Fibroblast of the aortic adventitia (primary cell): ENCODE data around the gene FSTL3. TPM values are rescaled to one million over a fixed set of nuclear protein-coding genes. Genes with fewer than 3 reads are reported as not detected.
"Not testable (repeated sequence)": the region's sequence is repeated elsewhere in the genome, so short reads cannot be mapped to it uniquely, and the experiment has no call there.

Experiments
- DNase-seq: peaks from one replicate; pipeline ENCODE4 v3.0.0-alpha.2; 2010; ENCODE audit warnings: low read depth
- H3K4me3 ChIP-seq: 2 replicates; pipeline ENCODE4 v1.5.1; 2011; ENCODE audit warnings: low read depth, mild to moderate bottlenecking, control low read depth, low read length, moderate library complexity
- total RNA-seq: library from RNA; depleted of rRNA; stranded (reverse); fragments of >200 nt; gene quantifications from 2 replicates; pipeline ENCODE4 v1.2.3, GENCODE V29; 2012; ENCODE audit warnings: low replicate concordance
- TF ChIP-seq, protein P1 (sequence below): IDR thresholded peaks from 2 replicates; pipeline ENCODE4 v1.5.1; 2011; ENCODE audit warnings: mild to moderate bottlenecking, low read length, control low read depth, inconsistent platforms; ENCODE audit not compliant: insufficient read depth

The FSTL3 gene
- total RNA-seq, 1 donor: 14.8 TPM

DNA sequence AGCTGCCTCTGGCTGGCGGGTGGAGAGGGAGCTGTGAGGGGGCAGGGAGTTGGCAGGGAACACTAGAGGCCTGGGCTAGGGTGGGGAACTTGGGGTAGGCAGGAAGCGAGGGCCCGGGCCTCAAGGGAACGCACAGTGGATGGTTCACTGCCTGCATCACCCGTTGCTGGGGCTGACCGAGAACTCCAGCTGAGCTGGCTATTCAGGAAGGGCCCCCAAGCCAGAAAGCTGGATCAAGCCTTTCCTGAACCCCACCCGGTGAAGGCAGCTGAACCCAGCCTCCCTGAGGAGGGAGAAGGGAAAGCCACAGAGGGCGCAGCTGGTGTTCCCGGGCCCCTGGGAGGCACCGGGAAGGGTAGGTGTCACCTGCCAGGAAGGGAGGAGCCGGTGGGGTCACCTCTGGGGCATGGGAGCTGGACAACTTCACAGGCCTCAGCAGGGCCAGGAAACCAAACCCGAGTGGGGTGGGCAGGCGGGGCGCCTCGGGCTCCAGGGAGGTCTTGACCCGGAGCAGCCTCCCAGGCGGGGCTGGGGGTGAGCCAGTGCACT is 46.4 kb downstream of the FSTL3 start:
- TF ChIP-seq, protein P1, sequence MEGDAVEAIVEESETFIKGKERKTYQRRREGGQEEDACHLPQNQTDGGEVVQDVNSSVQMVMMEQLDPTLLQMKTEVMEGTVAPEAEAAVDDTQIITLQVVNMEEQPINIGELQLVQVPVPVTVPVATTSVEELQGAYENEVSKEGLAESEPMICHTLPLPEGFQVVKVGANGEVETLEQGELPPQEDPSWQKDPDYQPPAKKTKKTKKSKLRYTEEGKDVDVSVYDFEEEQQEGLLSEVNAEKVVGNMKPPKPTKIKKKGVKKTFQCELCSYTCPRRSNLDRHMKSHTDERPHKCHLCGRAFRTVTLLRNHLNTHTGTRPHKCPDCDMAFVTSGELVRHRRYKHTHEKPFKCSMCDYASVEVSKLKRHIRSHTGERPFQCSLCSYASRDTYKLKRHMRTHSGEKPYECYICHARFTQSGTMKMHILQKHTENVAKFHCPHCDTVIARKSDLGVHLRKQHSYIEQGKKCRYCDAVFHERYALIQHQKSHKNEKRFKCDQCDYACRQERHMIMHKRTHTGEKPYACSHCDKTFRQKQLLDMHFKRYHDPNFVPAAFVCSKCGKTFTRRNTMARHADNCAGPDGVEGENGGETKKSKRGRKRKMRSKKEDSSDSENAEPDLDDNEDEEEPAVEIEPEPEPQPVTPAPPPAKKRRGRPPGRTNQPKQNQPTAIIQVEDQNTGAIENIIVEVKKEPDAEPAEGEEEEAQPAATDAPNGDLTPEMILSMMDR: no peak
- DNase-seq: peak; percentile 55
- H3K4me3 ChIP-seq: no peak overlapping the region

DNA sequence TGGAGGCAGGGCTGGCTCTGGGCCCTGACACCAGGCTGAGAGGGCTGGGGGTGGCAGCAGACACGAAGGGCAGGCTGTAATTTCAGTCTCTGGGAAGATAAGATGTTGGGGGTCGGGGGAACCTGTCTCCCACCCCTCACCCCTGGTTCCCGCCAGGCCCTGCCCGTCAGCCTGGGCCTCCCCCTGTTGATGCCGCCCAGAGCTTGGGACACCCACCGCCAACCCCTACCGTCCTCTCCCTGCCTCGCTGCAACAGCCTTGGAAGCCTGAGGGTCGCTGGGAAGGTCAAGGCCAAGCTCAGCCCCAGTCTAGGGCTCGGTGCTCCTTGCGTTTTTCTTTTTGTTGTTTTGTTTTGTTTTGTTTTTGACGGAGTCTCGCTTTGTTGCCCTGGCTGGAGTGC is 47.1 kb downstream of the FSTL3 start:
- DNase-seq: no peak
- no peak overlapping the region for H3K4me3 ChIP-seq
- TF ChIP-seq, protein P1: no peak

DNA sequence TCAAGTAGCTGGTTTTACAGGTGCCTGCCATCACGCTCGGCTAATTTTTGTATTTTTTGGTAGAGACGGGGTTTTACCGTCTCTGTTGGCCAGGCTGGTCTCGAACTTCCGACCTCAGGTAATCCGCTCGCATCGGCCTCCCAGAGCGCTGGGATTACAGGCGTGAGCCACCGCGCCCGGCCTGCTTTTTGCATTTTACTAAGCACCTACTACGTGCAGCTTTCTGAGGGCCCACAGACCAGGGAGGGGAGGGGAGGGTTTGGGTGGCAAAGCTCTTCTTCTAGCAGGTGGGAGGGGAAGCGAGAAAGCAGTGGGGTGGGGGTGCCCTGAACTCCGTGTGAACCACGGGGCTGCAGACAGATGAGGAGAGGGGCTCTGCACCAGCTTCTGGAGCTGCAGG is 47.5 kb downstream of the FSTL3 start:
- TF ChIP-seq, protein P1: no peak
- no peak overlapping the region for H3K4me3 ChIP-seq
- no peak for DNase-seq

DNA sequence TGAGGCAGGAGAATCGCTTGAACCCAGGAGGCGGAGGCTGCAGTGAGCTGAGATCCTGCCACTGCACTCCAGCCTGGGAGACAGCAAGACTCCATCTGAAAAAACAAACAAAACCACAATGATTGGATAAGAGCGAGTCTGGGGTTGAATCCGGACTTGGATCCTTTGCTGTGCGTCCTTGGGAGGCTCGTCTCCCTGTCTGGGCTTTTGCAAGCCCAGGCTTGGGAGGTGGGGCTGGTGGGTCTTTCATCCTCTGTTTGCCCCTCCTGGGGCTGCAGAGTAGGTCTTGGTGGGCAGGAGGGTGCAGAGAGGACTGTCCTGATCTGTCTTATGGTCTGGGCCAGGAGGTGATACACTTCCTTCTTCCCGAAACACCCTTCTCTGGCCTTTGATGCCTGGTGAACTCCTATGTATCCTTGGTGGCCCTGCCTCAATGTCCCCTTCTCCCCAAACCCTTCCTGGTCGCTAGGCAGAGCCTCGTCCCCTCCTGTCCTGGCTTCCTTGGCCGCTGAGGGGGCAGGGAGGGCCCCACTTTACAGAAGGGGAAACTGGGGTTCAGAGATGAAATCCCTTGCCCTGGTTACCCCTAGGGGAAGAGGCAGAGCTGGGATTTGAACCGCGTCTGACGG is 49.4 kb downstream of the FSTL3 start:
- DNase-seq: no peak
- TF ChIP-seq, protein P1: no peak
- H3K4me3 ChIP-seq: no peak overlapping the region

DNA sequence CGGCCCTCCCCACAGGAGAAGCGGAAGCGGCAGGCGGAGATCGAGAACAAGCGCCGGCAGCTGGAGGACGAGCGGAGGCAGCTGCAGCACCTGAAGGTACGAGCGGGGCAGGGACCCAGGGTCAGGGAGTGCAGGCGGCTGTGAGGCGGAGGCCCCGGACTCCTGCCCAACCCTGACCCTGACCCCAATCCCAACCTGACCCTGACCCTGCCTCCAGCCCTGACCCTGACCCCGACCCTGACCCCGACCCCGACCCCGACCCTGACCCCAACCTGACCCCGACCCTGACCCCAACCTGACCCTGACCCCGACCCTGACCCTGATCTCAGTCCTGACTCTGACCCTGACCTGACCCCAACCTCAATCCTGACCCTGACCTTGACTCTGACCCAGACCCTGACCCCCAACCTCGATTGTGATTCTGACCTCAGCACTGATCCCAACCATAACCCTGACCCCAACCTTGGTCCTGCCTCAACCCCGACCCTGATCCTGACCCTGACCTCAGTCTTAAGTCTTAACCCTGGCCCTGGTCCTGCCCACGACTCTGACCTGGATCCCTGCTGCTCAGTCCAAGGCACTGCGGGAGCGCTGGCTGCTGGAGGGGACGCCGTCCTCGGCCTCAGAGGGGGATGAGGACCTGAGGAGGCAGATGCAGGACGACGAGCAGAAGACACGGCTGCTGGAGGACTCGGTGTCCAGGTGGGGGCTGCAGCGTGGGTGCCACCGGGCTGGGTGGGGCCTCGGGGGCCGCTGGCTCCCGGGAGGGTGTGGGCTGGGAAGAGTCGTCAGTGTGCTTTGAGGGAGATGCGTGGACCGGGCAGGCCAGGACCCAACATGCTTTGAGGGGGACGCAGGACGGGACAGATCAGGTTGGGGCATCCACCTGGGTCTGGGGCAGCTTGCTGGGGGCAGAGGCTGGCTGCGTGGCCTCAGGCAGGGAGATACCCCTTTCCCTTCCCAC is 51.1 kb downstream of the FSTL3 start:
- H3K4me3 ChIP-seq: no peak overlapping the region
- DNase-seq: no peak
- TF ChIP-seq, protein P1: no peak

DNA sequence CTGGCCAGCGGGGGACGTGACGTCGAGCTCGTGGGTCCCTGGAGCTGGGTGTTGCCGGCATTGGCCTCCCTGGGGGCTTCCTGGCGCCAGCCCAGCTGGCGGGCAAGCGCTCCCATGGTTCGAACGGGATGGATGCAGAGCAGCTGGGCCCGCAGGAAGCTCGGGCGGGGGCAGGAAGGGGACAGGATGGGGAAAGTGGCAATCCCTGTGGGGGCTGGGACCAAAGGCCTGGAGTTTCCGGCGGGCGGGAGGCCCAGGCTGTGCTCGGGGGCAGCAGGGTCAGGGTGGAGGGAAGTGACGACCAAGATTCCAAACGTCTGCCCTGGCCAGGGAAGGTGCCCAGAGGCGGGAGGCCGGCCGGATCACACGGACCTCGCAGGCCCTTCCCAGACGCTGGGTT is 51.8 kb downstream of the FSTL3 start:
- TF ChIP-seq, protein P1: no peak
- no peak for DNase-seq
- no peak overlapping the region for H3K4me3 ChIP-seq

DNA sequence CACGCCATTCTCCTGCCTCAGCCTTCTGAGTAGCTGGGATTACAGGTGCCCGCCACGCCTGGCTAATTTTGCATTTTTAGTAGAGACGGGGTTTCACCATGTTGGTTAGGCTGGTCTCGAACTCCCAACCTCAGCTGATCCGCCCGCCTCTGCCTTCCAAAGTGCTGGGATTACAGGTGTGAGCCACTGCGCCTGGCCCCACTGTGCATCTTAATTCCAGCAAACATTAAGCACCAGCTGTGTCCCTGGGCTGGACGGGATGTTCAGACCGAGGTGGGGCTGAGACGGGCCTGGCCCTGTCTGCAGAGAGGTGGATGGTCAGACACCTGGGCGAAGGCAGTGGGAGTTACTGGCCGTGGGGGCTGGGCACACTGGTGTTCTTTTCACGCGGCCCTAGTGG is 53.4 kb downstream of the FSTL3 start:
- not testable (repeated sequence) for DNase-seq, H3K4me3 ChIP-seq
